Activated CD8-positive, alpha-beta memory T cell treated with anti-CD3 and anti-CD28 coated beads for 48 hours (primary cell): Measurements from ENCODE around the gene FKBP5.

Experiments
- DNase-seq, 3 experiments: peaks; one replicate each; pipeline ENCODE4 v3.0.0-alpha.2; 2020; ENCODE audit warnings: low read depth in 2 of 3, low spot score in 2 of 3

Gene FKBP5

DNA sequence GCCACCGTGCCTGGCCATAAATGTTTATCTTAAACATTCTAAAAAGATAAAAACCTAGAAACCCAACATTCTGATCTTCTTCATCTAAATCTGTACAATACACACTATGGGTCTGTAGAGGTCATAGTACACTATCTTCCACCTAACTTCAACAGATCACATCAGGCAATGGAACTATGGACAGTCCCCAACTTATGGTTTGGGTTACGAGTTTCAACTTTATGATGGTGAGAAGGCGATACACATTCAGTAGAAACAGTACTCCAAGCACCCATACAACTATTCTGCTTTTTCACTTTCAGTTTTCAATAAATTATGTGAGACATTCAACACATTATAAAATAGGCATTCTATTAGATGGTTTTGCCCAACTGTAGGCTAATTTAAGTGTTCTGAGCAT is 23.1 kb downstream of the FKBP5 start:
- DNase-seq: no peak

DNA sequence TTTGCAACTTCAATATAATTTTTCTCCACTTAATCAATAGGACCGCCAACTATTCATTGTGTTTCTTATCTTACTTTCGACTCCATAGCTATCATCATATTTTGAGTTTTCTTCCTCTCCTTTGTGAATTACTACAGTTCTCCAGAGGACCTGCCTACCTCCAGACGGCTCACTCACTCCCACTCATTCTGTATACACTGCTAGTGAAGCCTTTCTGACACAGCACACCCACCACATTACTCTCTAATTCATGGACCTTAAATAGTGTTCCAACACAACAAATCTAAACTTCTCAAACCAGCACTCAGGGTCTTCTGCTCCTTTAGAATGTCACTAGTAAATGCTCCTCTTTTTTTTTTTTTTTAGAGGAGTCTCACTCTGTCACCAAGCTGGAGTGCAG is 23.8 kb downstream of the FKBP5 start:
- no peak for DNase-seq

DNA sequence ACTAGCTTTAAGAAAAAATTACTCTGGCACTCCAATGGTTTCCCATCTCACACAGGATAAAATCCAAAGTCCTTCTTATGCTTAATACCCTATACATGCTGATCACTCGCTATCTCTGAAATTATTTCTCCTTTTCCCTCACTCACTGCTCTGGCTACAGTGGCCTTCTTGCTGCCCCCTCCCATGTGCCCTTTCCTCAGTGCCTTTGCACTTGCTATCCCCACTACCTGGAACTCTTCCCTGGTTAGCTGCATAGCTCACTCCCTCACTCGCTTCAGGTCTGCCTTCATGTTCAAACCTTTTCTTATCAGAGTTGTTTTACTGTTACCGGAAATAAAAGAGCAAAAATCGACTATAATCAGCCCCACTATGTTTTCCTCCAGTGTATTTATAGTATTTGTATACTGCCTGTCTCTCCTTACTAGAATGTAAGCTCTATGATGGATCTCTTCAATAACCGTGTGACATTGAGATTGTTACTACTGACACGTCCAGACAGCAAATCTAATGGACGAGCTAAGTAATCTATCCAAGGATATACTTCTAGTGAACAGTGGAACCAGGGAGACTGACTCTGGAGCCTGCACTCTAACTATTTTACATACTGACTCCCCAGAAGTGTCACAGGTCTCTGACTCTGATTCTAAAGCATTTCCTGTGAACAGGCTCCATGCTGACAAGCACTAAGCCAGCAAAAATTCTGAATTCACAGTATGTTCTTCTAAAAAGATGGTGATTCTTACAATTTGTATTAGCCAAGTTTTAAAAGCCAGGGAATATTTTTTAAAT is 25.1 kb downstream of the FKBP5 start:
- DNase-seq: no peak

DNA sequence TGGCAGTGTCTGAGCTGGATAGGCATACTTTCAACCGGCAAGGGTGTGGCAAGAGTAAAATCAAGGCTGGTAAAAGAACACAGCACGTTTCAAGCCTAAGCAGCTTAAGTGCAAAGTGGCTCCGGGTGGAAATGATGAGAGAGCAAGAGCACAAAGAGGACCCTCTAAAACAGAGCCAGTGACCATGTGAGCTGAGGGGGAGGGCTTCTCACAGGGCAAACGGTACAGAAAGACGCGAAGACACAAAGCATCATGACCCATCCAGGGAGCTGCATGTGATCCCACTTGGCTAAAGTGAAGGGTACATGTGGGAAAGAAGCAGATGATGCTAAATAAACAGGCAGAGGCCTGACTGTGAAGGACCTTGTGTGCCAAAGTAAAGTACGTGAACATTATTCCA is 25.7 kb downstream of the FKBP5 start:
- no peak for DNase-seq

DNA sequence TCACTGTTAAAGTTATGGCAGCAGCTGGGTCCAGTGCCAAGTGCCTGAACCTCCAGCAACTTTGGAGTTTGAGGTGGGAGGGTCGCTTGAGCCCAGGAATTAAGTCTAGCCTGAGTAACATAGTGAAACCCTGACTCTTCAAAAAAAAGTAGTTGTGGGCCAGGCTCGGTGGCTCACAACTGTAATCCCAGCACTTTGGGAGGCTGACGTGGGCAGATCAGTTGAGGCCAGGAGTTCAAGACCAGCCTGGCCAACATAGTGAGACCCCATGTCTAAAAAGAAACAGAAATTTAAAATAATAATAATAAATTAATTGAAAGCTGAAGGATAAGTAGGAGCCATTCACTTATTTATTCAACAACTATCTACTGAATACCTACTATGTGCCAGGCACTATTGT is 33.8 kb downstream of the FKBP5 start:
- DNase-seq: no peak

DNA sequence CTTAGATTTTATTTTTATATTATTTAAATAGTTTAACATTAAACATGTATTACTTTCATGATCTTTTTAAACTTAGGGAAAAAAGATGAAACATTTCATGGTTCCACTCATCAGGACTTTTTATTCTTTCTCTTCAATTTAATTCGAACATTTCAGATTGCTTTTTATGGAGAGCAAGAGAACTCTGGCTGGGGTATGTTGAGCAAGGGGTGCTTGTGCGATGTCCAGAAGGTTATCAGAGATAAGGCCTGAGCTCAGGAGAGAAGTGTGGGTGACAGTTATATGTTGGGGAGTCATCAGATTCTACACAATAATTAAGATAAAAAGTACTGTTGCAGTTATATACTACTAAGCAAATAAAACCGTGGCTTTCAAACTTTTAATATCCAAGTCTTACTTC is 37.5 kb downstream of the FKBP5 start:
- no peak for DNase-seq

DNA sequence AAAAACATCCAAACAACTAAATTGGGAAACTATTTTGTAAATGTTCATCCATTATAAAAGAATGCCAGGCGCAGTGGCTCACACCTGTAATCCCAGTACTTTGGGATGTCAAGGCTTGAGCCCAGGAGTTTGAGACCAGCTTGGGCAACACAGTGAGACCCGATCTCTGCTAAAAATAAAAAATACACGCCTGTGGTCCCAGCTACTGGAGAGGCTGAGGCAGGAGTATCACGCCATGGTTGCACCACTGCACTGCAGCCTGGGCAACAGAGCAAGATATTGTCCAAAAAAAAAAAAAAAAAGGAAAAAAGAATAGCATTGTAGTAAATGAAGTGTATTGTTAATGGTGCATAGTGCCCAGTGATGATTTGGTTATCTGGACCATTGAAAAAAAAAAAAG is 38.7 kb downstream of the FKBP5 start:
- no peak for DNase-seq

DNA sequence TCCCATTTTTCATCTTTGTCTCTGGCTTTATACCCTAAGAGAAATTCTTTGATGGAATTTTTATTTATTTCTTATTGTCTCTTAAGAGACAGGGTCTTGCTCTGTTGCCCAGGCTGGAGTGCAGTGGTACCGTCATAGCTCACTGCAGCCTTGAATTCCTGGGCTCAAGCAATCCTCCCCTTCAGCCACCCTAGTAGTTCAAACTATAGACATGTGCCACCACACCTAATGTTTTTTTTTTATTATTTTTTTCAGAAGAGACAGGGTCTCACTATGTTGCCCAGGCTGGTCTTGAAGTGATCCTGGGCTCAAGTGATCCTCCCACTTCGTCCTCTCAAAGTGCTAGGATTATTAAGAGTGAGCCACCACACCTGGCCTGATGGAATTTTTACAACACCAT is 40.5 kb downstream of the FKBP5 start:
- no peak for DNase-seq

DNA sequence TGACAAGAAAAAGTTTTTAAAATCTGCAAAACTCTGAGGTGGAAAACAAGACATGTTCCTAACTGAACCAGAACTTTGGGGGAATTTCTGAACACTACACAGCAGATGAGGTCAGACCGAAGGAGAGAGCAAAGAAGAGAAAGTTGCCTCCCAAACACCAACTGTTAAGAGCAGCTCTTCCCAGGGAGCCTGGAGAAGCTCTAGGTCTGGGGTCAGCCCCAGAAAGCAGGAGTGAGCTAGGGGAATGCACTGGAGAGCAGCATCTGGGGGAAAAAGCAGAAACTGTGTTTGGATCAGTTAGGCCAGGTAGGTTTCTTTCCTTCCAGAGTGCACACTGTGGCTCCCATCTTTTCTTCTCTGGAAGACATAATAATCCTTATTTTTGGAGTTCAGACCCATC is 41.3 kb downstream of the FKBP5 start:
- no peak for DNase-seq

DNA sequence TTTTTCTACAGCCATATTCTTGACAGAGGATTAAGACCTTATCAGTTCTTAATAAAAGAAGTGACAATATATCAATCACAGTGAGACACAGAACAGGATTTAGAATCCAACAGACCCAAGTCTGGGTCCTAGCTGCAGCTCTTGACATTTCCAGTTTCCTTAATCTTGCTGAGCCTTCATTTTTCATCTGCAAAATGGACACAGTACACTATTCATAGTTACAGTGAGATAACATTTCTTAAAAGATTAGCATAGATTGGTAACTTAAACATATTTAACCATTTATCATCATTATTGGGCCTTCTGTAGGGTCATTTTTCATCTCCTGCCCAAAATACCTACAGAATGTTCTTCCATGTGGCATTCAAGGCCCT is 45.6 kb downstream of the FKBP5 start:
- no peak for DNase-seq

DNA sequence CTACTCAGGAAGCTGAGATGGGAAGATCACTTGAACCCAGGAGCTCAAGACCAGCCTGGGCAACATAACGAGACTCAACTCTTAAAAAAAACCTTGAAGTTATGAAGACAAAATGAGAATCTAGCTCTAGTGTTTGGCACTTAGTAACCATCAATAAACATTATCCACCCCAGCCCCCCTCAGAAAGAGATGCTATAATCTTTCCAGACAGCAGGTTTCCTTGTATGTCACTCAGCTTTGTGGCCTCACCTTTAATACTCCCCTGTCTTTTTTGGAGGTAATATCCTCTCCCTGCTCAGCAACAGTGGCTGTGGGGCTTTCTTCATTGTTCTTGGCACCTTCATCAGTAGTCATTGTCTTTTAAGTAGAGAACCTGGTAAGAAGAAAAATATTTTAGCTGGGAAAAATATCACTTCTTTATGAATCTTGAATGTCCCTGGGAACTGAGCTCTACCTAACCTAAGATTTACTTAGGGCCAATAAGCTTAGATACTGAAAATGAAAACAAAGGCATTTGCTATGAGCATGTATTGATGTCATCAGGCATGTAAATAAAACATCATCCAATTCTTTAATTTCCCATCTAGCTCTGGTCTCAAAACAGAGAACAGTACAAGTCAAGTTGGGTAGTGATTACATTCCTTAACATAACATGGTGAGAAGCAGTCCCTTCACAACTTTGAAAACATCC is 46.1 kb downstream of the FKBP5 start:
- no peak for DNase-seq

DNA sequence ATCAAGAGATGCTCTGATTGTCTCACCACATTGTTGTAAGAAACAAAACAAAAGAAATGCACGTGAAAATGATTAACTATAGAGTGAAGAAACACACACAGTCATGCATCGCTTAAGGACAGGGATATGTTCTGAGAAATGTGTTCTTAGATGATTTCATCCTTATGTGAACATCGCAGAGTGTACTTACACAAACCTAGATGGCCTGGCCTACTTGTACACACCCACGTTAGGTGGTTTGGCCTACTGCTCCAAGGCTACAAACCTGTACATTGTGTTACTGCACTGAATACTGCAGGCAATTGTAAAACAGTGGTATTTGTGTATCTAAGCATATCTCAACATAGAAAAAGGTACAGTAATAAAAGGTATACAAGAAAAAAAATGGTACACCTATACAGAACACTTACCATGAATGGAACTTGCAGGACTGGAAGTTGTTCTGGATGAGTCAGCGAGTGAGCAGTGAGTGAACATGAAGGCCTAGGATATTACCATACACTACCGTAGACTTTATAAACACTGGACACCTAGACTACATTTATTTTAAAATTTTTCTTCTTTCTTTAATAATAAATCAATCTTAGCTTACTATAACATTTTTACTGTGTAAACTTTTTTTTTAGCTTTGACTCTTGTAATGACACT is 48.6 kb downstream of the FKBP5 start:
- DNase-seq: no peak

DNA sequence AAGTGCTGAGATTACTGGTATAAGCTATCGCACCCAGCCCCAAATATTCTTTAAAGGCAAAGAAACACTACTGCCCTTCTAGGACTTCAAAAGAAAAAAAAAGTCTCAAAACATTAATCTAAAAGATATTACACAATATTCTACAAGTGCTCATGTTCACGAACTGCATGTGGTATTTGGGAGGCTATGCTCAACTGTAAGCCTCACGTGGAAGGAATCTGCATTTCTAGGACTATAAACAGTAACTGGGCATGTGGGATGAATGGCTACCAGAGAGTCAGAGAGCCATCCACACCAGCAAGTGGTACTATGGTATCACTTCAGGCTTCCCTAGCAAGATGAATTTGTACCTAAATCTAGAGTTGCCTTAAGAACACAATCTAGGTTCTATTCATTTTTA is 50.0 kb downstream of the FKBP5 start:
- DNase-seq: no peak

DNA sequence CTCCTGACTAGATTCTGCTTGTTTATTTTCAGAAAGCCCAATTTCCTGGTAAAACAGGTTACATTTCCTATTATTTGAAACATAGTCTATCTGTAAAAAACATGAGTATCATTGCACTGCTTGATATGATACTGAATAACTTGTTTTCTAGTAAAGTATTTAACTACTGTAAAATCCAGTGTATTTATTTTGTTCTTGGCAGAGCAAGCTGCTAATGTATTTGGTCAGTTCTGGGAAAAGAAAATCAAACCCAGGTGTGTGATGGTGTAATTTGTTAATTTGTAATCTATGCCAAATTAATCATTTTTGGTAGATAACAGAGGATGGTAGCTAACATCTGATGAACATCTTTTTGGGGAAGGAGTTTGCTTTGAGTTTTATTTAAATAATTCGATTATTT is 50.8 kb downstream of the FKBP5 start:
- no peak for DNase-seq

DNA sequence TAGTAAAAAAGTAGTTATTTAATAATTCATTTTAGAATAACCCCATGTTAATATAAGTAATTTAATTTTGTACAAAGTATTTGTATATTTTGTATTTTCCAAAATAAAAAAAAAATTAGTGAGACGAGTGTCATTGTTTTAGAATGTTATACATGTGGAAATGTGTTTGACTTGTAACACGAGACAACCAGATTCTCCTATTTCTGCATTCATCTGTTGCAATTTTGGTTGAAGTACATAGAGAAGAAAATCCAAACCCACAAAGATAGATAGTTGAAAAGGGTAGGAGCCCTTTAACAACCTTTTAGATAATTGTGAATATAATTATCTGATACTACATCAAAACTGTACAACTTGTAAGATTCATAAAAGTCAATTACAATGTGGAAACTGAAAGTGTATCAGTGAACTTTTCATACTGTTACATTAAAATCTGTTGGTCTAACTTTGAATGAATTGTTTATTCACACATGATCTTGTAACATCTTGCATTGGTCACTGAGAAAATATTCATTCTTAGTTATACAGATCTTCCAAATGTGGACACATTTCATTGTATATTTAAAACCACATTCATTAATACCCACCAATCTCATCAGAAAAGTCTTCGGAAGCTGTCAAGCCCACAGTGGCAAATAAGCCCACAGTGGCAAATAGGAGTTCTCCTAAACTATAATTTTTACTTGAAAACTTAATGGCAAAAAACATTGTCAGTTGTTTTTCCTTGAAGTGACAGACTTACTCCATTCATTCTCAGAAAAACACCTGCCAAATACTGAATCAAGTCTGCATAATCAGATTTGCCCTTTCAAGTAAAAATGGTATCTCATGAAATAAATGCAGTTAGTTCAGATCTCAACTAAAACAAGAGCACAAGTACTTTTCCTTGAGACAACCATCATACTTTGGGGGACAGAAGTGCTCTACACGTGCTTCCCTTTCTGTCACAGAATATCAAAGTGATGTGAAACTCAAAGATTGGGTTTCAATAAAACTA is 52.8 kb downstream of the FKBP5 start:
- DNase-seq: no peak

DNA sequence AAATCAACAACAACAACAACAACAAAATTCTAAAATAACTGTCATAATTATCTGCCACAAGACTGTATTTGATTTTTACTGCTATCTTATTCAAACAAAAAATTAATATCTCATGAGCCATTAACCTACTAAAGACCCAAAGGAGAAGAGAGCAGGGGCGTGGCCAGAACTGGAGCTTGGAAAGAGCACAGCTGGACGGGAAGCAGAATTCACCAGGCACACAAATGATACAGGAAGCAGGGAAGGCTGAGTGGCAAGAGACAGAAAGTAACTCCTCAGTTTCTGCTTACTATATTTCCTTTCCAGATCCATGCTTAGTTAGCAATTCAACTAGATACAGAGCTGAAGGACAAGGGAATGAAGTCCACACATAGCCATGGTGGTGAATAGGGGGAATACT is 54.4 kb downstream of the FKBP5 start:
- DNase-seq: no peak

DNA sequence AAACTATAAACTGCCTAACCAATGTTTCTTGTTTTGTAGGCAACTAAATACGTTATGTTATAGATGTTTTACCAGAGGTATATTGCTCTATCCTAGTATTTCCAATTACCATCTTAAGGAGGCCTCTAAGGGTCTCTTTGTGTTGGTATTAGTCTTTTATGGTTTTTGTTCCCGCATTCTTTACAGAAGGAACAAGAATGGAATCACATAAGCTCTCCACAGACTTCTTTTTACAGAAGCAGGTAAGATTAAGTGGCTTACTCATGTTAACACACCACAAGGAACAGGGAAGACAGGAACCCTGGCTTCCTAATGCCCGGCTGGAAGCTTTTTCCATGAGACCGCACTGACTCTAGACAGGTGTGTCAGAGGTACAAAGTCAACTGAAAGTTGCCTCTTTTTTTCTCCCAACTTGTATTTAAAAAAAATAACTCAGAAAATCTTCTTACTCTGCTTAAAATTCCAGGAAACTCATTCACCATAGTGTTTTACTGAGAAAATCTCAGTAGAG is 55.1 kb downstream of the FKBP5 start:
- no peak for DNase-seq

DNA sequence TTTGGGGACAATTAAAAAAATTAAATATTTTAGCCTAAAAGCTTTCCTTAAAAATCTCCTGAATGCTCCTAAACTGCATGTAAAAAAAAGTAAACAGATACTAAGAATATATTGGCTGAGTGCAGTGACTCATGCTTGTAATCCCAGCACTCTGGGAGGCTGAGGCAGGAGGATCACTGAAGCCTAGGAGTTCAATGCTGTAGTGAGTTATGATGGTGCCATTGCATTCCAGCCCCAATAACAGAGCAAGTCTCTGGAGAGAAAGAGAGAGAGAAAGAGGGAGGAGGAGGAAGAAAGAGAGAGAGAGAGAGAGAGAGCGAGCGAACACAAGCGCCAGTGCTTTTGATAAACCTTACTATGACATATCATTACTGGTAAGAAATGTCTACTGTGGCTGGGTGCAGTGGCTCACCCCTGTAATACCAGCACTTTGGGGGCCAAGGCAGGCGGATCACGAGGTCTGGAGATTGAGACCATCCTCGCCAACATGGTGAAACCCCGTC is 58.8 kb downstream of the FKBP5 start:
- no peak for DNase-seq

DNA sequence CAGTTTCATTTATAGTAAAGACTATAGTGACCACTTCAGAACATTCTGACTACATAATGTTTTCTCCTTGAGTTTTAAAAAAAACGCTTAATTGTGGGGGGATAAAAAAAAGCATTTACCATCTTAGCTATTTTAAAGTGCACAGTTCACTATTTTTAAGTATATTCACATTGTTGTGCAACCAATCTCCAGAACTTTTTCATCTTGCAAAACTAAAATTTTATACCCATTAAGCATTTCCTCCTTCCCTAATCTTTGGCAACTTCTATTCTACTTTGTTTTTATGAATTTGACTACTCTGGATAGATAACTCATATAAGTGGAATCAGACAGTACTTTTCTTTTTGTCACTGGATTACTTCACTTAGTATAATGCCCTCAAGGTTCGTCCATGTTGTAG is 62.3 kb downstream of the FKBP5 start:
- DNase-seq: no peak

DNA sequence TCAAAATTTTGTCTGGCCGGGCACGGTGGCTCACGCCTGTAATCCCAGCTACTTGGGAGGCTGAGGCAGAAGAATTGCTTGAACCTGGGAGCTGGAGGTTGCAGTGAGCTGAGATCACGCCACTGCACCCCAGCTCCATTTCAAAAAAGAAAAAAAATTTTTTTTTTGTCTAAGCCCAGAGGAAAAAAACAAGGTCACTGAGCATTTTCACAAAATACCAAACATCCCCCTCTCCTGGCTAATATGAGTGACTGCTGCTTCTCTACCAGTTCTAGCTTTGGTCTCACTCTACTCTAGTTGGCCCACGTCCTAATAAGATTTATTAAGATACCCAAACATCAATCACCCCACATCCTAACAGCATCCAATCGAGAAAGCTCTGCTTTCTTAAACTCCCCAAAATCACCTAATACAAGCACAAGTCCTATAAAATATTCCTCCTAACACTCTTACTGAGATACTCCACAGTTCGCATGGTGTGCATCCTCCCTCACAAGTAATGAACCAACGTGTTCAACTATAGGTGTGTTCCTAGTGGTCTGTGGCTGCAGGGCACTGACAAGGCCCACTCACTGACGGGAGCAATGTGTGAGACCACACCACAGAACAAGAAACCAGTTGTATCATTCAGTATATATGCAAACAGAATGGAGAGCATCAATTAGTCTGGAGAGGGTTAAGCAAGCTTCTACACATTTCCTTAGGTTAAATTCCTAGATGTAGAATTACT is 64.2 kb downstream of the FKBP5 start:
- DNase-seq: no peak
